NCI-H526 (cell line): ENCODE data around the gene KRTAP5-9.
"Not testable (repeated sequence)": the region's sequence is repeated elsewhere in the genome, so short reads cannot be mapped to it uniquely, and the experiment has no call there.

Experiments
- DNase-seq, 2 experiments: peaks; one replicate each; lab custom pipeline; 2025; lab: John Stamatoyannopoulos, UW

KRTAP5-9 gene

DNA sequence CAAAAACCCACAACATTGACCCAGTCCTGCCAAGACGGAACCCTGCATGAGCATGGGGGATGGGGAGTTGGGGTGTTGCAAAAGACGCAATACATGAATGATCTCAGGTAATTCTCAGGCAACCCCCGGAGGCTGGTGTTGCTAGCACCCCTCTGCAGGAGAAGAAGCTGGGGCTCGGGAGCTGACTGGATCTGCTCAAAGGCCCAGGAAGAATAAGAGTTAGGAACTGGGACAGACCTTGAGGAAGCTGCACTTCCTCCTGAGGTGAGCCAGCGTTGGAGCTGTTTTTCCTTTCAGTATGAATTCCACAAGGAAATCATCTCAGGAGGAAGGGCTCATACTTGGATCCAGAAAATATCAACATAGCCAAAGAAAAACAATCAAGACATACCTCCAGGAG lies at the start of gene KRTAP5-9:
Gene KRTAP5-9 (plus strand): TSS at position 301 of the 400 bp plus-strand sequence. CDS start 238 bp downstream, outside the sequence.
- DNase-seq: no peak

DNA sequence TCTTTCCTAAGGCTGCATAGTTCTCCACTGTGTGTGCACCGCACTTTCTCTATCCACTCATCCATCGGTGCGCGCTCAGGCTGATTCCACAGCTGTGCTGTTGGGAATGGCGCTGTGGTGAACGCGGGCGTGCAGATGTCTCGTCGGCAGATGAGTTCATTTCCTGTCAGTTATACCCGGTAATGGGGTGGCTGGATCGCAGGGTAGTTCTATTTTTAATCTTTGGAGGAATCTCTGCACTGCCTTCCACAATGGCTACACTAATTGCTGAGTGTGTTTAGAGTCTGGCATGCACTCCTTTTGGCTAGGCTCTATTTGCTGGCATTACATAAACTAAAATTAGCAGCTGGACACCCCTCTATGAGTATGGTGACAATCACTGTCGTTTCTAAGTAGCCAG lies 49.1 kb upstream of the KRTAP5-9 start:
- no peak for DNase-seq

DNA sequence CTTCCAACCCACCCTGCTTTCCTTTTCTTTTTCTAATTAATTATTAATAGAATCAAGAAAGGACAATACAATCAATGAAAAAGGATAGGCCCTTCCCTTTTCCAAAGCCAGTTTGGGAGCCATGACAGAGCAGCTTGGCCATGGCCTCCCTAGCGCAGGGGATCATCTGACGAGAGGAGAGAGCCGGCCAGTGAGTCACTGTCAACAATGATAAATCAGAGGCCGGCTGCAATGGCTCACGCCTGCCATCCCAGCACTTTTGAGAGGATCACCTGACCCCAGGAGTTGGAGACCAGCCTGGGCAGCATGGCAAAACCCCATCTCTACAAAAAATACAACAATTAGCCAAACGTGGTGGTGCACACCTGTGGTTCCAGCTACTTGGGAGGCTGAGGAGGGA lies 48.7 kb upstream of the KRTAP5-9 start:
- DNase-seq: no peak

GRCh38 chr11:71500601-71501021 lies 47.6 kb upstream of the KRTAP5-9 start:
- DNase-seq: no peak

GRCh38 chr11:71501071-71501985 lies 46.9 kb upstream of the KRTAP5-9 start:
- DNase-seq: no peak

DNA sequence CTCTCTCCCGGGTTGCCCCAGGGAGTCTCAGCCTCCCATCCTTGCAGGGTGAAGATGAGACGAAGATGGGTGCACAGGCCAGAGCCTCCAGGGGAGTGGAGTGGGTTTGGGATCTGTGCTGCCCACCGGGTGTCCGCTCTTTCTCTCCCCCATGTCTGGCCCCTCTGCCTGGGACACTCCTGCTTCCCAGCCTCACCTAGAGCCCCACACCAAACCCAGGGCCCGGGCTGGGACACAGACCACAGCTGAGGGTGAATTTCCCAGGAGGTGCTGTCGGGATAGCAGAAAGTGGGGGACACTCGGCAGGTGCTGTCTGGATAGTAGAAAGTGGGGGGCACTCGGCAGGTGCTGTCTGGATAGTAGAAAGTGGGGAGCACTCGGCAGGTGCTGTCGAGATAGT lies 46.2 kb upstream of the KRTAP5-9 start:
- no peak for DNase-seq

DNA sequence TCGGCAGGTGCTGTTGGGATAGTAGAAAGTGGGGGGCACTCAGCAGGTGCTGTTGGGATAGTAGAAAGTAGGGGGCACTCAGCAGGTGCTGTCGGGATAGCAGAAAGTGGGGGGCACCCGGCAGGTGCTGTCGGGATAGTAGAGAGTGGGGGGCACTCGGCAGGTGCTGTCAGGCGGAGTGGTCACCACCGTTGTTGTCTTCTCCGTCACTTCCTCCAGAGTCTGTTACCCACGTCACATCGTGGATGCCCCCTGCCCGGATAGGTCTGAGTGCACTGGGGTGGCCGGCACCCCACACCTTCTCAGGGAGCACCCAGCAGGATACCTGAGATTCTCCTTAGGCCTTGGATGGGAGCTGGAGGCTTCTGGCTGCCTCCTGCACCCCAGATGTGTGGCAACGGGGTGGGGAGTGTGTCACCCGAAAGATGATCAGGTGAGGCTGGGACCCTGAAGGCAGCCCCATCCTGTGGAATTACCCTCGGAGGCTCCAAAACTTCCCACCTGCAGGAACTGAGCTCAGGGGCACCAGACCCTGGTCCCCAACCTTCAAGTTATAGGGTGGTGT lies 45.3 kb upstream of the KRTAP5-9 start:
- DNase-seq: no peak

- no peak for DNase-seq
Observed at GRCh38 chr11:71504531-71504930, 43.7 kb upstream of the KRTAP5-9 start.

GRCh38 chr11:71505001-71505400 lies 43.2 kb upstream of the KRTAP5-9 start:
- no peak for DNase-seq

GRCh38 chr11:71505781-71506180 lies 42.4 kb upstream of the KRTAP5-9 start:
- DNase-seq: no peak

DNA sequence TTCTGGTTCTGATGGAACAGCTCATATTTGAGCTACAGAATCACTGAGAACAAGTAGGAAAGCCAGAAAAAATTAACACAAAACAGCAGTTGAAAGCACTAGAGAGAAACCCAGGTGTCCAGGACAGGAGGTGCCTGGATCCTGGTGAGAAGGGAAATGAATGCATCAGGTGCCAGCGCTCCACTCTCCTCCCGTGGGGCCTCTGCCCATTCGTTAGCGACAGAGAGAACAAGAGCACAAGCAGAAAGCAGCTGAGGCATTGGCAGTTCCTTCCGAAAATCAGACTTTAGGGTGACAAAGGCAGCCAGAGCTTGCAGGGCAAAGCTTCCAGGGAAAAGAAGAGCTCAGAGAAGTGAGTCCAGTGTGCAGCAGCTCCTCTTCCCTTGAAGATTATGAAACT lies 41.1 kb upstream of the KRTAP5-9 start:
- DNase-seq: no peak

DNA sequence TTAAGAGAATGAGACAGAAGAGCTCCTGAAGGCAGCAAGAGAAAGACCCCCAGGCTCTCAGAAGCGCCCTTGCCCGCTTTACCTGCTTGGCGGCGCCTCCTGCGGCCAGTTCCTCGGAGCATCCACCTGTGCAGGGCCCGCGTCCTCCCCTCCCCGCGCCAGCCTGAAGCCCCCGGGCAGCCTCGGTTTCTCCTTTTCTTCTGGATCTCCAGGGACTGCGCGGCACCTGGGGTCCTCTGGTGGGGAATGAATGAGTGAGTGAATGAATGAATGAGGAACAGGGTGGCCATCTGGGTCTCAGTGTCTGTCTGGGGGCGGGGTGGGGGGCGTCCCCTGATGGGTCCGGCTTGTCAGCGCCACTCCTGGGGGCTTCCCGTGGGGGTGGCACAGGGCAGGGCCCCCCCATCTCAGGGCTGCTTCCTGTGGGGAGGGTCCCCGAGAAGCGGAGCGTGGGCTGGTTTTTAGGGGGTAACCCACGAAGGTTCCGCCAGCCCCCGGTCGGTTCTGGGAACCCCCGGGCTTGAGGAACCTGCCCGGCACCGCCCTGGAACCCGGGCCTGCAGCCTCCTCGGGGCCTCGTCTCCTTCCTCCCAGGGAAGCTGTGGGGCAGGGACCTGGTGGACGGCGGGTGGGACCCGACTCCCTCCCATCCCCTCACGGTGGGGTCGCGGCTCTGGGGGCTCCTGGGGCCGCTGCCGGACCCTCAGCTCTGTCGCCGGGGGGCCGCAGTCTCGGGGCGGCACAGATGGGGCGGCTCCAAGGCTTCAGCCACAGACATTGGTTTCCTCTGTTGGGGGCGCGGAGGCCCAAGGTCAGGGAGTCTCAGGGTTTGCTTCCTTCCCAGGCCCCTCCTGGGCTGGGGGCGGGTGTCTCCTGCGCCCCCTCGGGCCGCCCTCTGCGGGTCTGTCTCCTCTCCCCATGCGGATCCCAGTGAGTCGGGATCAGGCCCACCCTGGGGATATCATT lies 29.4 kb upstream of the KRTAP5-9 start:
- DNase-seq: no peak

DNA sequence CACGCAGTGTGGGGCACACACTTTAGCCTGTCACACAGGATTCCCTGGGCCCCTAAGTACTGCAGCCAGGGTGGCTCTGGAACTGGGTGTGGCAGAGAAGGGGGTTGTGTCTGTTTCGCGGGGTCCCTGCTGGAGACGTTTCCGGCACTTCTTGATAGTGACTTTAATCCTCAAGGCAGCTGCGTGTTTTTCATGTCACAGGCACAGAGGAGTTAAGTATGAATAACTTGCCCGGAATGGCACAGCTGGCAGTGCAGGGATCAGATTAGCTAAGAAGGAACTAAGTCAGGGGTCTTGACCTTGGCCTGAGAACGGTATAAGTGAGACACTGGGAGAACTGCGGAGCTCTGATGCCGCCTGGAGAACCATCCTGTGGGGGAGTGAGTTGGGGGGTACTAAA lies 28.7 kb upstream of the KRTAP5-9 start:
- no peak for DNase-seq

GRCh38 chr11:71525188-71525937 lies 22.9 kb upstream of the KRTAP5-9 start:
- no peak for DNase-seq

DNA sequence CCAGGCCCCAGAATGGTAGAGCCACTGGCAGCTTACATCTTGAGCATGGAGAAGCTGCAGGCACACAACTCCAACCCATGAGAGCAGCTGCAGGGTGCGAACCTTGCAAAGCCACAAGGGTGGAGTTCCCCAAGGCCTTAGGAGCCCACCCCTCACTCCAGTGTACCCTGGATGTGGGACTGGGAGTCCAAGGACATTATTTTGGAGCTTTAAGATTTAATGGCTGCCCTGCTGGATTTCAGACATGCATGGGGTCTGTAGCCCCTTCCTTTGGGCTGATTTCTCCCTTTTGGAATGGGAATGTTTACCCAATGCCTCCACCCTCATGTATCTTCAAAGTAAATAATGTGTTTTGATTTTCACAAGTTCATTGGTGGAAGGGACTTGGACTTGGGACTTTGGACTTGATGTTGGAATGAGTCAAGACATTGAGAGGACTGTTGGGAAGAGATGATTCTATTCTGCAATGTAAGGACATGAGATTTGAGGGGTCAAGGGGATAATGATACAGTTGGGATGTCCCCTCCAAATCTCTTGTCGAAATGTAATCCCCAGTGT lies 22.2 kb upstream of the KRTAP5-9 start:
- no peak for DNase-seq

DNA sequence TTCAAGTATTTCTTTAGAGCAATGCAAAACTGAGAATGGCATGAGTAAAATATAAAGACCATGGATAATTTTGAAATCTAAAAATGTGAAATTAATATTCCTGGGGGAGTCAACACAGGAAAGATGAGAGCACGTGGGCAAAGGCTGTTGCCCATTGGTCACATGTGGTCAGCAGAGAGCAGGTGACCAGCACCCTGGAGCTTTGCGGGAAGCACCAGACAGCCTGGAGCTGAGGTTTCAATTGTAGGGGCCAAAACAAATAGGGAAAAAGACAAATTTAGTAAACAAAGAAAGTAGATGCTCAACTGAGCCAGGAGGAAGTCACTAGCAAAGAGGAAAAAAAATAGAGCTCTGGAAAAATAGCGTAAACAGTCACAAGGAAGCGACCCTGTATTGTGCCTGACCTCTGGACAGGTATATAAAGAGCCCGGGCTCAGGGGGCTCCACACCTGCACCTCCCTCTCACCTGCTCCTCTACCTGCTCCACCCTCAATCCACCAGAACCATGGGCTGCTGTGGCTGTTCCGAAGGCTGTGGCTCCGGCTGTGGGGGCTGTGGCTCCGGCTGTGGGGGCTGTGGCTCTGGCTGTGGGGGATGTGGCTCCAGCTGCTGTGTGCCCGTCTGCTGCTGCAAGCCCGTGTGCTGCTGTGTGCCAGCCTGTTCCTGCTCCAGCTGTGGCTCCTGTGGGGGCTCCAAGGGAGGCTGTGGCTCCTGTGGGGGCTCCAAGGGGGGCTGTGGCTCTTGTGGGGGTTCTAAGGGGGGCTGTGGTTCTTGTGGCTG lies 21.2 kb upstream of the KRTAP5-9 start, which contains the start of gene KRTAP5-7:
Gene KRTAP5-7 (plus strand): TSS at position 472 of the 780 bp plus-strand sequence. CDS start 34 bp downstream, at position 506.
- DNase-seq: not testable (repeated sequence)

GRCh38 chr11:71527576-71528210 lies 20.5 kb upstream of the KRTAP5-9 start:
- no peak for DNase-seq

DNA sequence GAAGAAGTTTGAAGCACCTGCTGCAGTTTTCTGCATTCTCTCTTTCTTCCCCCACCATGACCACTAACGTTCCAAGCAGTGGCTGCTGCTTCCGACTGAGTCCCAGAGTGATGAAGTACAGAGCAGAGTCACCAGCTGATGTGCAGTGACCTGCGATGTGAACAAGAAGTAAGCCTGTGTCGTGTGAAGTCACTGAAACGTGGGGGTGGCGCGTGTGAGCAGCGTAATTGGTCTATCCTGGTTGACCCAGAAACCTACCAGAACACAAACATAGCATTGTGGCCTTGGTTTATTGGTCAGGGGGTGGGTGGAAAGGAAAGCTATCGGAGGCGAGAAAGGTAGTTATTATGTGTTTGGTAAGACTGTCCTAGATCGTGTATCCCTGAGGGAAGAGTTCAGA lies 17.6 kb upstream of the KRTAP5-9 start:
- no peak for DNase-seq

DNA sequence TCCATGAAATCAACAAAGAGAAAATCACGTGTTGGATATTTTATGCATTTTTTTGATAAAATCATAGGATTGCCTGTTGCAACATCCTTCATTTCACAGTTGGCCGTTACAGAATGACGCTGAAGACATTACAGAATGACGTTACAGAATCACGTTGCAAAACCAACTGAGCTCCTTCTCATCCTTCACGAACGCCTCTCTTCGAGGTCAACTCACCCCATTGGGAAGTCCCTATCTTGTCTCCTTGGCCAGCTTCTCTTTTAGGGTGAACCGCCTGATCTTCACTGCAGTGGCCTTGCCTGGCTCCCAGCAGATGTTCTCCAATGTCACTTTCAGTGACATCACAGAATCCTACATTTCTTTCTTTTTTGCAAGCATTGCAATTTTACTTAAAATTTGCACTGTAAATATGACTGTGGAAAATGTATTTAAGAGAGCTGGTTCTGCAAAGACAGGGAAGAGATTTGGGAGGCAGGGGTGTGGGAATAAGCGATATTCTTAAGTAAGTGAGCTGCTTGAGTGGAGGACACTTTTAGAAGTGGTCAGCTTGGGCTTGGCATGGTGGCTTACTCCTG lies 16.1 kb upstream of the KRTAP5-9 start:
- no peak for DNase-seq
